ENCODE data around the gene ATL2.

Gene ATL2

GRCh38 chr2:38405917-38406596, 29.0 kb upstream of the ATL2 start:
- no peak for TF ChIP-seq CTCF (IDR thresholded peaks at IDR 0.05; ENCODE audit: low read depth, low read length)
- H3K4me3 ChIP-seq (ENCODE audit: low read depth, low read length) = no peak overlapping the region

- no peak for TF ChIP-seq CTCF (IDR thresholded peaks at IDR 0.05; ENCODE audit: low read depth, low read length)
- H3K4me3 ChIP-seq (ENCODE audit: low read depth, low read length) = no peak overlapping the region
These were observed 23.4 kb upstream of the ATL2 start for GRCh38 chr2:38400513-38400912.

GRCh38 chr2:38398739-38399138, 21.7 kb upstream of the ATL2 start:
- no peak overlapping the region for H3K4me3 ChIP-seq (ENCODE audit: low read depth, low read length)
- TF ChIP-seq CTCF (IDR thresholded peaks at IDR 0.05; ENCODE audit: low read depth, low read length) = no peak

- no peak for TF ChIP-seq CTCF (IDR thresholded peaks at IDR 0.05; ENCODE audit: low read depth, low read length)
- H3K4me3 ChIP-seq (ENCODE audit: low read depth, low read length) = no peak overlapping the region
These were observed 17.8 kb upstream of the ATL2 start for GRCh38 chr2:38394903-38395341.

GRCh38 chr2:38394041-38394440, 17.0 kb upstream of the ATL2 start:
- no peak for TF ChIP-seq CTCF (IDR thresholded peaks at IDR 0.05; ENCODE audit: low read depth, low read length)

GRCh38 chr2:38390947-38391346, 13.9 kb upstream of the ATL2 start:
- H3K4me3 ChIP-seq (ENCODE audit: low read depth, low read length) = no peak overlapping the region
- TF ChIP-seq CTCF (IDR thresholded peaks at IDR 0.05; ENCODE audit: low read depth, low read length) = no peak

More at GRCh38 chr2:38394041-38394440, 17.0 kb upstream of the ATL2 start:
- no peak overlapping the region for H3K4me3 ChIP-seq (ENCODE audit: low read depth, low read length)

- H3K4me3 ChIP-seq (ENCODE audit: low read depth, low read length) = no peak overlapping the region
- no peak for TF ChIP-seq CTCF (IDR thresholded peaks at IDR 0.05; ENCODE audit: low read depth, low read length)
These were observed 10.8 kb upstream of the ATL2 start for GRCh38 chr2:38387887-38388286.
